Measurements from ENCODE around the gene MECR.

Gene MECR, protein sequence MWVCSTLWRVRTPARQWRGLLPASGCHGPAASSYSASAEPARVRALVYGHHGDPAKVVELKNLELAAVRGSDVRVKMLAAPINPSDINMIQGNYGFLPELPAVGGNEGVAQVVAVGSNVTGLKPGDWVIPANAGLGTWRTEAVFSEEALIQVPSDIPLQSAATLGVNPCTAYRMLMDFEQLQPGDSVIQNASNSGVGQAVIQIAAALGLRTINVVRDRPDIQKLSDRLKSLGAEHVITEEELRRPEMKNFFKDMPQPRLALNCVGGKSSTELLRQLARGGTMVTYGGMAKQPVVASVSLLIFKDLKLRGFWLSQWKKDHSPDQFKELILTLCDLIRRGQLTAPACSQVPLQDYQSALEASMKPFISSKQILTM

DNA sequence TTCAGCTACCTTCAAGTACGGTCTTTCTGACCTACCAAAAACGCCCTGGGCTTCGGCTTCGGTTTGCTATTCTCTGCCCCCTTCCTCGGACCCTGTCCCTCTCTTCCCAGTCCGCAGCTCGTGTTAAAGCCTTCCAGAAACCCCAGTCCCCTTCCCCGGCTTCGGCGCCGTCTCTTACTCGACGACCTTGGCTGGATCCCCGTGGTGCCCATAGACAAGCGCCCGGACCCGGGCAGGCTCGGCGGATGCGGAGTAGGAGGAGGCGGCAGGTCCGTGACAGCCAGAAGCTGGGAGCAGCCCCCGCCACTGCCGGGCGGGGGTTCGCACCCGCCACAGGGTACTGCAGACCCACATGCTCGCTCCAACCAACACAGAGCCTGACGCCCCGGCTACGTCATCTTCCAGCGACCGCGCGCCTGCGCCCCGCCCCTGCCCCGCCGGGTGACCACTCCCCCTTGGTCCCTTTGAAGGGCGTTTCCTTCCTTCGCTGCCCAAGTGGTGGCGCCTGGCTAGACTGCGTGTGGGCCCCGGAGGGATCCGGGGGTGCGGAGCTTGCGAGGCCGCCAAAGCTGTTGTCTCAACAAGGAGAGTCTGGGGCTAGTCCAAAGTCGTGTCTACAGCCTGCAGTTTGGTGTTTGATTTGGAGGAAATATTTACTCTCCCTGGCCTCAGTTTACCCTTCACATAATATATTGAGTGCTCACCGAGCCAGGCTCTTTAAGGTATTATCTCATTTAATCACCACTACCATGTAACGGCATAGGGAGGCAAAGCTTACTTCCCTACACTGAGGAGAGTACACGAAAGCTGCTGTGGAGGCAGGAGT lies at the start of gene MECR:
TSS of gene MECR (minus strand) at position 382 of the 826 bp plus-strand sequence. CDS start at position 354, 28 bp downstream.
- DNase-seq (ENCODE audit: low spot score): peak; percentile 84

DNA sequence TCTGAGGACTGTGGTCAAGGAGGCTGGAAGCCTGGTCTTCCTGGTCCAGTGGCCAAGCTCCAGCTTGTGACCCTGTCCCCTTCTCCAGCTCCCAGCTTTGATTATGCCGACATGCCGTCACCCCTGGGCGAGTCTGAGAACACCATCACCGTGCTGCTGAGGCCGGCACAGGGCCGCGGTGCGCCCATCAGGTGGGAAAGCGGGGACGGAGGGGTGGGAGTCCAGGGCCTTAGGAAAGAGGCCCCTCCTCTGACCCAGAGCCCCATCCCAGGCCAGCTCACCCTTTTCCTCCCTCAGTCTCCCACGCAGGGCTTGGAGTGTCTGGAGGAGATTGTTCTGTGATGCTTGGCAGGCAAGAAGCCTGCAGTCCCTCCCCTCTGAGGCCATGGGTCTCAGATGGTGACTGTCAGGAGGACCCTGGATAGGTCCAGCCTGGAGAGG lies 49.2 kb upstream of the MECR start:
- no peak for DNase-seq (ENCODE audit: low spot score)

DNA sequence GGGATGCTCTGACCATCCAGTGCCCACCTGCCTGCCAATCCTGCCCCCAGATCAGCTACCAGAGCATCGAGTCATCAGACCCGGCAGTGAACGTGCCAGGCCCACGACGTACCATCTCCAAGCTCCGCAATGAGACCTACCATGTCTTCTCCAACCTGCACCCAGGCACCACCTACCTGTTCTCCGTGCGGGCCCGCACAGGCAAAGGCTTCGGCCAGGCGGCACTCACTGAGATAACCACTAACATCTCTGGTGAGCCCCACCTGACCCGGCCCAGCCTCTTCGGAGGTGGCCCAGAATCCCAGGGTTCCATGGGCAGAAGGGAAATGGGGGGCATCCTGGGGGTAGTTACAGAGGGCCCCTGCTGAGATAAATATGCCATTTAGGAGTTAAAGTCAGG lies 48.7 kb upstream of the MECR start:
- no peak for DNase-seq (ENCODE audit: low spot score)

DNA sequence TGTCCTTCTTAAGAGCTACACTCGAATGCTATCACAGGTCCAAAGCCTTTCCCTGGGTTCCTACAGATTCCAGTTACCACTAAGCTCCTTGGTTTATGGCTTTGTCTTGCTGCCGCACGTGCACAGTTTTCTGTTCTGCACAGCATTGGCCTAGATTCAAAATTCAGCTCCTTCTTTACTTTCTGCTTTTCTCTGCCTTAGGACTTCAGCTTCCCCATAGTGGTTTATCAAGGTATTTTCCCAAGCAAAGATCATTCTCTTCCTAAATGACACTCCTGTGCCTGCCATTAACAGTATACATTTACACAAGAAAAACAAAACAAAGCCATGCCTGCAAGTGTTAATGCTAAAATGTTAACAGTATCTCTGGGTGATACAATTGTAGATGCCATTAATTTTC lies 47.4 kb upstream of the MECR start:
- no peak for DNase-seq (ENCODE audit: low spot score)

DNA sequence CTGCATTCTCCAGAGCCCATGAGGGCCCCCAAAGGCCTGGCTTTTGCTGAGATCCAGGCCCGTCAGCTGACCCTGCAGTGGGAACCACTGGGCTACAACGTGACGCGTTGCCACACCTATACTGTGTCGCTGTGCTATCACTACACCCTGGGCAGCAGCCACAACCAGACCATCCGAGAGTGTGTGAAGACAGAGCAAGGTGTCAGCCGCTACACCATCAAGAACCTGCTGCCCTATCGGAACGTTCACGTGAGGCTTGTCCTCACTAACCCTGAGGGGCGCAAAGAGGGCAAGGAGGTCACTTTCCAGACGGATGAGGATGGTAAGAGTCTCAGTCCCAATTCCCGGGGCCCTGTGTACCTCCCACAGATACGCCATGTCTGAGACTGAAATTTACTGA lies 44.7 kb upstream of the MECR start:
- no peak for DNase-seq (ENCODE audit: low spot score)

DNA sequence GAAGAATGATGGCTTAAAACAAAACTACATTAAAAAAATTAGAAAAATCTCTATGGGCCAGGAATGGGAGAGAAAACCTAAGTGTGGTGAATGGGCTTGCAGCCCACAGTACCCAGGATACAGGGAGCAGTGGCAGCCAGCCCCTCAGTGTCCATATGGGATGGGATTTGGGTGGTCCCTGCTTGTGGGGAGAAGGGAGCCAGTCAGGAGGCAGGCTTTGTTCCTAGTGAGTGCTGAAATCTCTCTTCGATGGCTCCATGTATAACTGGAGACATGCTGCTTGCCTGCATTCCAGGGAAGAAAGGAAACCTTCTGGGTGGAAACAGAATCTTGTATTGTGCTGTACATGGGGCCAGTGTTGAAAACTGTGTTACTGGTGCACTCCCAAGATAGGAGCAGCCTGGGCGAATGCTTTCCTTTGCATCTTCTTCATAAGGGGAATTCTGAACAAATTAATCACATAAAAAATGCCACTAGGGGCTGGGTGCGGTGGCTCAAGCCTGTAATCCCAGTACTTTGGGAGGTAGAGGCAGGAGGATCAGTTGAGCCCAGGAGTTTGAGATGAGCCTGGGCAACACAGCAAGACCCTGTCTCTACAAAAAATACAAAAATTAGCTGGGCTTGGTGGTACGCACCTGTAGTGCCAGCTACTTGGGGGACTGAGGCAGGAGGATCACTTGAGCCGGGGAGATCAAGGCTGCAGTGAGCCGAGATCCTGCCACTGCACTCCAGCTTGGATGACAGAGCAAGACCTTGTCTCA lies 41.6 kb upstream of the MECR start:
- DNase-seq (ENCODE audit: low spot score): no peak

DNA sequence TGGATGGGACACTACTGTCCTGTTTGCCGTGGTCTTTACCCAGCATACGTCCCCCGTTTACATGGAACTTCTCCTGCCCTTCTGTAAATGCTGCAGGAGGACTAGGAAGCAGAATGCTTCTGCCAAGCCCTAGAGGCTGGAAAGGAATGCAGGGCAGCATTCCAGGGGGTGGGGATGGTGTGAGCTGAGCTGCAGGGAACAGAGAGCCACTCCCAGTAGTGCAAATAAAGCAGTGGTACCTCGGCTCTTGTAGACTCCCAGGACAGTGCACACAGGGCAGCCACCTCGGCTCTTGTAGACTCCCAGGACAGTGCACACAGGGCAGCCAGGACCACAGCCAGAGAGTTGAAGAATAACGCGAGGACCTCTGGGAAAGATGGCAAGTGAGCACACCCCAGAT lies 41.0 kb upstream of the MECR start:
- DNase-seq (ENCODE audit: low spot score): no peak

DNA sequence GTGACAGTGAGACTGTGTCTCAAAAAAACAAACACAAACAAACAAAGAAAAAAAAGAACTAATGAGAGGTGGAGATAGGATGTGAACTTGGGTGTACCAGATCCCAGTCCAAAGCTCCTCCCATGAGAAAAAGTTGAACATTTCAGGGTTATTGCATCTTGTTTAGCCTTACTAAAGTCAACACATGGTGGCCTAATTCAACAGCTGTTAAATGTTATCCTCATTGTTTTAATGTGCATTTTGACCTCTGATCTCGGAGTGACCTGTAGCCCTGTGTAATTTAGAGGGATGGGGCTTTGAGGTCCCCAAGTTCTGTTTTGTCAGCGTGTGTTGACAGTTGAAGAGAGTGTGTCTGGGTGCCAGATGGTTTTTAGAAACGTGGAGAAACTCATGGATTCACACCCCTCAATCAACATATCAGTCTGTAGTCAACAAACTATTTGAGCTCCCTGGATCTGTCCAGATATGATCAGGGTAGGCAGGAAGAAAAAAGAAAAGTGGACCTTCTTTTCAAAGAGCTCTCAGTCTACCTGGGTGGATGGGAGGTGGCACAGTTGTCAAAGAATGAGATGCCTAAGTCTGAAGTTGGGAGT lies 40.3 kb upstream of the MECR start:
- DNase-seq (ENCODE audit: low spot score): no peak

DNA sequence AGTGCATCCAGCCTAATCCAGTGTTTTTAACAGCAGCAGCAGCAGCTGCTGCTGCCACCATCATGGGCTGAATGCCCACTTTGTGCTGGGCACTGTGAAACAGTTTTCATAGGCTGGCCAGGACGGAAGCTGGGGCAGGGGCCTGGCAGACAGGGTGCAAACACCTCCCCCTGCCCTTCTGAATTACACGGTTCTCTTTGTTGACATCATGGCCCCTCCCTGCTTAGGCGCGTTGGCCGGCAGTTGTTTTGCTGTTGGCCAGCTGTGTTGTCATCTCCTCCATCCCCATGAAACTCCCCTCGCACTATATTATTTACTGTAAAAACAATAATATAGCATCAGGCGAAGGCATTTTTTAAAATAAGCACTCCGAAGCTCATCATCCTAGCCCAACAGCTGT lies 38.6 kb upstream of the MECR start:
- DNase-seq (ENCODE audit: low spot score): no peak

DNA sequence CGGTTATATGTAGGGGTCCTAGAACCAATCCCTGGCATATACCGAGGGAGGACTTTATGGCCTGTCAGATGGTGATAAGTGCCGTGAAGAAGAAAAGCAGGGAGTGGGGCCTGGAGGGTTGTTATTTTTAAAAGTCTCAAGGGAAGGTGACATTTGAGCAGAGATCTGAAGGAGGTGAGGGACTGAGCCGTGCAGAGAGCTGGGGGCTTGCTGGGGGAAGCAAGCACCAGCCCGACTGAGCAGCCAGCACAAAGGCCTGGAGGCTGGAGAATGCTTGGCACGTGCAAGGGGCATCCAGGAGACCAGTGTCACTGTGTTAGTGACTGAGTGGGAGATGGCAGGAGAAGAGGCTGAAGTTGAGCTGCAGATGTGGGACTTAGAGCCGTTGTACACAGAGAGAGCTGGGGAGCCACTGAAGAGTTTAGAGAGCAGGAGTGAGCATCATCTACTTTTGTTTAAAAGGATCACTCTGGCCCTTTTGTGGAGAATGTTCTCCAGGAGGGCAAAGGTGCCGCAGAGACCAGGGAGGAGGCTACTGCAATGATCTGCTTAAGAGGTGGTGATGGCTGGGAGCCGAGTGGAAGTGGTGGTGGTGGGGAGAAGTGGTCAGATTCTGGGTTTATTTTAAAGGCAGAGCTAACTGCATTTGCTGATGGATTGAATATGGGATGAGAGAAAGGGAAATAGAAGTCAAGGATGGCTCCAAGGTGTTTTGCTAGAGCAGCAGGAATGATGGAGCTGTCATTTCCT lies 36.8 kb upstream of the MECR start:
- DNase-seq (ENCODE audit: low spot score): no peak

DNA sequence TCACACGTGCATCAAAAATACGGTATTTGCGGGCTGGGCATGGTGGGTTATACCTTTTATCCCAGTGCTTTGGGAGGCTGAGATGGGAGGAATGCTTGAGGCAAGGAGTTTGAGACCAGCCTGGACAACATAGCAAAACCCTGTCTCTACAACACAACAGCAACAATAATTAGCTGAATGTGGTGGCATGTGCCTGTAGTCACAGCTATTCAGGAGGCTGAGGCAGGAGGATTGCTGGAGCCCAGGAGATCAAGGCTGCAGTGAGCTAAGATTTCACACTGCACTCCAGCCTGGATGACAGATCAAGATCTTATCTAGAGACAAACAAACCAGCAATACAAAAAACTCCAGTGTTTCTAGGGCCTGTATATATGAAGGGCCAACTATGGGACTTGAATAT lies 36.2 kb upstream of the MECR start:
- DNase-seq (ENCODE audit: low spot score): no peak

DNA sequence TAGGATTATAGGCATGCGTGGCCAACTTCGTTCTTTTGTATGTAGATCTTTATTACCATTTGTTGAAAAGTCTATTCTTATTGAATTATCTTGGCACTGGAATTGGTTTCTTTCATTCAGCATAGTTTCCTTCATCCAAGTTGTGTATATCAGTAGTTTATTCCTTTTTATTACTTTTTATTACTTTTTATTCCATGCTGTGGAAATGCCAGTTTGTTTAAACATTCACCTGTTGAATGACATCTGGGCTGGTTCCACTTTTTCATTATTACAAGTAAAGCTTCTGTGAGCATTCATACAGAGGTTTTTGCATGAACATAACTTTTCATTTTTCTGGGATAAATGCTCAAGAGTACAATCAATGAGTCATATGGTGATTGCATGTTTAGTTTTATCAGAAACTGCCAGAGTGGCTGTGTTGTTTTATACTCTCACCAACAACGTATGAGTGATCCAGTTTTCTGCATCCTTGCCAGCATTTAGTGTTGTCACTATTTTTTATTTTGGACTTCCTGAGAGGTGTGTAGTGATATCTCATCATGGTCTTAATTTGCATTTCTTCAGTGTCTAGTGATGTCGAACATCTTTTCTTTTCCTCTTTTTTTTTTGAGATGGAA lies 34.1 kb upstream of the MECR start:
- peak; percentile 20 for DNase-seq (ENCODE audit: low spot score)

DNA sequence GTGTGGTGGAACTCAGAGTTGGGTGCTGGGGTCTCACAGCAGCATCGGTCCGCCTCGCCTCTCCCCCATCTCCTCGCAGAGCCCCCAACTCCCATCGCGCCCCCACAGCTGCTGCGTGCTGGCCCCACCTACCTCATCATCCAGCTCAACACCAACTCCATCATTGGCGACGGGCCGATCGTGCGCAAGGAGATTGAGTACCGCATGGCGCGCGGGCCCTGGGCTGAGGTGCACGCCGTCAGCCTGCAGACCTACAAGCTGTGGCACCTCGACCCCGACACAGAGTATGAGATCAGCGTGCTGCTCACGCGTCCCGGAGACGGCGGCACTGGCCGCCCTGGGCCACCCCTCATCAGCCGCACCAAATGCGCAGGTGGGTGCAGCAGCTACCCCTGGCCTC lies 29.8 kb upstream of the MECR start:
- DNase-seq (ENCODE audit: low spot score): no peak

DNA sequence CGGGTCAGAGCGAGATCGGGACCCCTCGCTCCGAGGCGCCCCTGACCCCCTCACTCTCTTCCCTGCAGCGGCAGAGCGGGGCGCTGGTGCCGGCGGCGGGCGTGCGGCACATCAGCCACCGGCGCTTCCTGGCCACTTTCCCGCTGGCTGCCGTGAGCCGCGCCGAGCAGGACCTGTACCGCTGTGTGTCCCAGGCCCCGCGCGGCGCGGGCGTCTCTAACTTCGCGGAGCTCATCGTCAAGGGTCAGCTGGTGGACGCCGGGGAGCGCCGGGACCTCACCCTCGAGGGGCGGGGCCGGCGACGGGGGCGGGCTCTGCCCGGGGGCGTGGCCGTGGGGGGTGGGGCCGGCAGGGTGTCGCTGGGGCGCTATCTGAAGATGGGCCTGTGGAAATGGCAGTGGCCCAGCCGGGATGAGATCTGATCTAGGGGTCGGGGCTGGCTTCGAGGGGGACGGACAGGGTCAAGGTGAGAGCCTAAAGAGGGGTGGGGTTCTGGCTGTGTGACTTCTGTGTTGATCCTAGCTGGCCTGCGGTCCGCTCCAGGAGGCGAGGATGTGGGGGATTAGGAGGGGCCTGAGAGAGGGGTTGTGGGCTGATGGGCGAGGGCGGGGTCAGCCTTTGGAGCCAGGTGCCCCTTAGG lies 29.2 kb upstream of the MECR start:
- DNase-seq (ENCODE audit: low spot score): no peak

DNA sequence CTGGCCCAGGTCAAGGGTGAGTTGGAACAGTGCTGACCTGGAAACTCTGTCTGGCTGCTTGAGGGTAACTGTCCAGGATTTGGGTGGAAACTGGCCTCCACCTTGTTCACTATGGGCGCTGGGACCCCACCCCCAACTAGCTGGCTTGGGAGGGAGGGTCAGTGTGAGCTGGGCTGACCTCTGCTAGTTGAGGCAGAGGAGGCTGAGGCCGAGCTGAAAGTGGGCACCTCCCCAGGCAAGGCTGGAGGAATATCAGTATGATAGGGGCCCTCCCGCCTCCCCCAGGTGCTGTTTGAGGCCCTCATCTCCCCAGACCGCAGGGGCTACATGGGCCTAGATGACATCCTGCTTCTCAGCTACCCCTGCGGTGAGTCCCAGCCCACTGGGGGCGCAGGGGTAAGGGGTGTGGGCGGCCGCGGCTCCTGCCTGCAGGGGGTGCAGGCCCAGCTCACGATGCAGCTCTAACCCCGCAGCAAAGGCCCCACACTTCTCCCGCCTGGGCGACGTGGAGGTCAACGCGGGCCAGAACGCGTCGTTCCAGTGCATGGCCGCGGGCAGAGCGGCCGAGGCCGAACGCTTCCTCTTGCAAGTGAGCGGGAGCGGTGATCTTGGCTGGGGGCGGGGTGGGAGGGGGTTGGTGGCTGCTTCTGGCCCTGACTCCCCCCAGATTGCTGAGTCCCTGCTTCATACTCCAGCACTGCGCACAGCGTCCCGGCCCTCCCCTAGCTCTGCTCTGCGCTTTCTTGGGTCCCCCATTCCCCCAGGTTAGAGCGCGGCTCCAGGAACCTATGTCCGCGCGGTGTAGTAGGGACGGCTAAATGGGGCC lies 28.5 kb upstream of the MECR start:
- DNase-seq (ENCODE audit: low spot score): no peak

DNA sequence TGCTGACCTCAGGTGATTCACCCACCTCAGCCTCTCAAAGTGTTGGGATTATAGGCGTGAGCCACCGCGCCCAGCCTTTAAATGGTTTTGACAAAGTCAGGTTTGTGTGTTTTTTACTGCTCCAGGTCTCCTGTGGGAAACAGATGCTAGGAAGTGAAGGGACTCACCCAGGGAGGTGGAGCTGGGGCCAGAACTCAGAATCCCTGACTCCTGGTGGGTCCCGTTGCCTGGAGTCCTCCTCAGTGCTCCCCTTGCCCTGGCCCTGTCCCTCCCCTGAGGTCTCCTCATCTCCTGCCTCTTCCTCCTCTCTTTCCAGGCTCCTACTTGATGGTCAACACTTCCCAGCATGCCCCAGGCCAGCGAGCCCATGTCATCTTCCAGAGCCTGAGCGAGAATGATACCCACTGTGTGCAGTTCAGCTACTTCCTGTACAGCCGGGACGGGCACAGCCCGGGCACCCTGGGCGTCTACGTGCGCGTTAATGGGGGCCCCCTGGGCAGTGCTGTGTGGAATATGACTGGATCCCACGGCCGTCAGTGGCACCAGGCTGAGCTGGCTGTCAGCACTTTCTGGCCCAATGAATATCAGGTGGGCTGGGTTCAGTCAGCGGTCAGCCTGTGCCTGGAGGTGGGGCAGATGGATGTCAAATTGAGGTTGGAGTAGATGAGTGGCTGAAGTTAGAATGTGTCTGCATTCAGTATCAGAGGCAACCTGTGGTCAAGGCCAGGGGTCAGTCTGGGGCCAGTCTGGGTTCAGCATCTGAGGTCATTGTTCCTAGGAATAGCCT lies 27.6 kb upstream of the MECR start:
- DNase-seq (ENCODE audit: low spot score): no peak

DNA sequence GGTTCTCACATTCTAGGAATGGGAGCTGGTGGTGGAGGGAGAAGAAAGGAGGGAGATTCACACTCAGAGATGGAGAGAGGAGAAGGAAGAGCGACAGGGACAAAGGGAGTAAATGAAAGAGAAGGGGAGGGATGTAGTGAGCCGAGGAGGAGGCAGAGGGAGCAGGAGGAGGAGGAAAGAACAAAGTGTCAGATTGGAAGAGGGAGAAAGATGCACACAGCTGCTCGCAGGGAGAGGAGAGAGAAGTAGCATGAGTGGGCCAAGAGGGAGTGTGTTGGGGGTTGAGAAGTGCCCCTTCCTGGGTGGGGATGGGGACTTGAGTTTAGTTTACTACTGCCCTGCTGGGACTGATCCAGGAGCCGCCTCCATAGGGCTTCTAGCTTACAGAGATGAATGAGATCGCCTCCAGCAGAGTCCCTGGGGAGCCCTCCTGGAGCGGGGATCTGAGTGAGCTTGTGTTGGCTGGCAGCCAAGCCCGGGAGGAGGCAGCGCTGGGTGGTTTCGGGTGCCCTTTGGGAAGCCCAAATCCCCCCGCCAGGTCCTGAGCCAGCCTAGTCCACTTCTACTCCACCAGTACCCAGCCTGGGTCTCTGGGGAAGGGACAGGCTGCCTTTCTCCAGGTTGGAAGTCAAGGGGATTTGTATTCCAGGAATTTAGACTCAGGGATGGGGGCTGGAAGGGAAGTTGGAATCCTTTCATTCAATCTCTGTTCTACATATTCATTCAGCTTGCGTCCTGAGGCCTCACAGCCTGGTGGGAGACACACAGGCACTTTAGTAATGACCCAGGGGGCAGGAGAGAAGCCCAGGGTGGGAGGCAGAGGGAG lies 26.5 kb upstream of the MECR start:
- DNase-seq (ENCODE audit: low spot score): no peak

DNA sequence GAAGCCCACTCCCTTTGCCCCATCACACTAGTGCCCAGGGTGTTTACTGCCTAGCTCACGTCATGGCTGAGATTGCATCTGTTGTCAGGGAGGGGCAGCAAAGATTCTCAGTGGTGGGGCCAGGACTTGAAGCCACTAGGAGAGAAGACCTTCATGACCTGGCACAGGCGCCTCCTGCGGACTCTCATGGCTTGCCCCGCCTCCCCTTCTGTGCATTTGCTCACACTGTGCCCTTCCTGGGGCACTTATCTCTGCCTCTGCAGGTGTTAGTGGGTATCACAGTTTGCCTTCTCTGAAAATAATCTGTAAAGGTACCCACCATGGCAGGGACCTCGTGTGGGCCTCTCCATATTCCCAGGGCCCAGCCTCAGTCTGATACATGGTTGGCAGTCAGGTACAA lies 25.7 kb upstream of the MECR start:
- DNase-seq (ENCODE audit: low spot score): no peak
